Spinal cord (tissue), 10 donors: ENCODE results near the gene TMEM238. TPM values are rescaled to one million over a fixed set of nuclear protein-coding genes. Genes with fewer than 3 reads are reported as not detected.

Experiments
- DNase-seq, 6 donors: peaks; one replicate each; pipeline versions ENCODE4 v3.0.0 to v3.0.0-alpha.2; 2013 to 2015; ENCODE audit warnings: low spot score in 6 of 6, low read depth in 4 of 6
- H3K27ac ChIP-seq: one replicate; pipeline ENCODE4 v1.5.1; 2013; ENCODE audit warnings: low read depth, low read length, control low read depth
- H3K27me3 ChIP-seq: one replicate; pipeline ENCODE4 v1.6.1; 2013; ENCODE audit warnings: low read length; ENCODE audit not compliant: control insufficient read depth, insufficient read depth
- H3K36me3 ChIP-seq: one replicate; pipeline ENCODE4 v1.6.1; 2013; ENCODE audit warnings: low read length; ENCODE audit not compliant: control insufficient read depth, insufficient read depth
- H3K4me1 ChIP-seq: one replicate; pipeline ENCODE4 v1.6.1; 2013; ENCODE audit warnings: low read length; ENCODE audit not compliant: control insufficient read depth, insufficient read depth
- H3K4me3 ChIP-seq: one replicate; pipeline ENCODE4 v1.5.1; 2013; ENCODE audit warnings: low read depth, low read length, control low read depth
- H3K9me3 ChIP-seq: one replicate; pipeline ENCODE4 v1.6.1; 2013; ENCODE audit warnings: low read length; ENCODE audit not compliant: control insufficient read depth, insufficient read depth
- WGBS: methylation state at CpG from one replicate; pipeline ENCODE4 v1.1.5; 2013; ENCODE audit warnings: missing lambda C conversion rate; ENCODE audit not compliant: insufficient coverage; 5-methylcytosine and 5-hydroxymethylcytosine counted together
- polyA plus RNA-seq, 2 donors: library from polyadenylated mRNA; unstranded; fragments of 120-200 nt; gene quantifications; one replicate each; pipeline ENCODE4 v1.2.1, GENCODE V29; 2013; ENCODE audit not compliant: insufficient read length in 2 of 2
- total RNA-seq, 2 donors: library from RNA; depleted of rRNA in 1 of 2; stranded (reverse); fragments of 120-200 nt in 1 of 2; fragments of >200 nt in 1 of 2; gene quantifications; one replicate each; pipeline versions ENCODE4 v1.2.3 to v1.2.4, GENCODE V29; 2013 to 2014
- donor health status: healthy.

The TMEM238 gene
- total and polyA plus RNA-seq, 4 donors = 0.55 to 0.86 (median 0.69) TPM; not detected in 1

DNA sequence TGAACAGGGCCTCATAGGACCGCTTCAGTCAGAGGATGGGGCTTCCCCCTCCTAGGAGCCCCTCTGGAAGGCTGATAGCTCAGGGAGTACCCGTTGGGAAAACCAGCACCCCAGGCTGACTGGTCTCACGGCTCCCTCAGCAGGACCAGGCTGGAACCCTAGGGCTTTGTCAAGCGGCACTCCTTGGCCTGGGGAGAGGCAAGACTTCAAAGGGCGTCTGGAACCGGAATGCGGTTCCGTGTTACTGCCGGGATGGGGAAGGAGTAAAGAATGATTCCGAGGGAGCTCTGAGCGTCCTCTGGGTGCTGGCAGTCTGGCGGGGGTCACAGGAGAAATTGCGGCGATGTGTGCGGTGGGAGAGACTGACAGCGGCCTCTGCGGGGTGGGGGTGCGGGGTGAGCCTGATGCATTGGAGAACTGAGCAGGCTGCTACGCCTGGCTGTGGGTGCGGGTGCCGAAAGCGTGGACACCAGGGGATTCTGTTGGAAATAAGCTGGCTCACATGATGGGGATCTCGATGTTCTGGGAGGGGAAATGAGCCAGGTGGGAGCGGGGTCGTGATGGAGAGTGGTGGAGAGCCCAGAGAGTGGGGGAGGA, 31.4 kb downstream of the TMEM238 start:
- 70% methylated on average over 25 of the region's 25 CpGs for WGBS
- H3K36me3 ChIP-seq = peaks cover 21% of the 10 kb centered on the region
- peaks cover 37% of the 10 kb centered on the region for H3K4me1 ChIP-seq
- no peak overlapping the region for H3K4me3 ChIP-seq
- peaks cover 43% of the 10 kb centered on the region for H3K27me3 ChIP-seq
- no peak overlapping the region for H3K27ac ChIP-seq
- H3K9me3 ChIP-seq = no peaks in the 10 kb centered on the region
- no peak for DNase-seq

DNA sequence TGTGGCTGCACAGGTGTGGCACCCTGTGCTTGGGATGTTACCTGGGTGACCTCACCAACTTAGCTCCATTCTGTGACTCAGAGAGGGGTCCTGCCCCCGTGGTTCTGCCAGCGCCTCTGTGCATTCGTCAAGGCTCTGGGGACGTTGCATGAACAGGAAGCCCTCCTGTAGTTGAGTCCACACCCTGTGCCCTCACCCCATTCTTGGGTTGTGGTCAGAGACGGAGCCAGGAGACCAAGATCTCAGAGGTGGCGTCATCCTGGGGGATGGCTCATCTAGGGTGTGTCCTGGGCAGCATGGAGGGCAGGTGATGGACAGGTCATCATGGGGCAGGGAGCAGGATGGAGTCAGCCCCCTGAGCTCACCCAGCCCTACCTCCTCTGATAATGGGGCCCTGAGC, 32.1 kb downstream of the TMEM238 start:
- H3K36me3 ChIP-seq = peaks cover 27% of the 10 kb centered on the region
- H3K4me3 ChIP-seq = no peak overlapping the region
- WGBS = 83% methylated on average over 6 of the region's 6 CpGs
- H3K27me3 ChIP-seq = peaks cover 43% of the 10 kb centered on the region
- H3K4me1 ChIP-seq = peaks cover 38% of the 10 kb centered on the region
- no peak overlapping the region for H3K27ac ChIP-seq
- no peak for DNase-seq
- no peaks in the 10 kb centered on the region for H3K9me3 ChIP-seq

DNA sequence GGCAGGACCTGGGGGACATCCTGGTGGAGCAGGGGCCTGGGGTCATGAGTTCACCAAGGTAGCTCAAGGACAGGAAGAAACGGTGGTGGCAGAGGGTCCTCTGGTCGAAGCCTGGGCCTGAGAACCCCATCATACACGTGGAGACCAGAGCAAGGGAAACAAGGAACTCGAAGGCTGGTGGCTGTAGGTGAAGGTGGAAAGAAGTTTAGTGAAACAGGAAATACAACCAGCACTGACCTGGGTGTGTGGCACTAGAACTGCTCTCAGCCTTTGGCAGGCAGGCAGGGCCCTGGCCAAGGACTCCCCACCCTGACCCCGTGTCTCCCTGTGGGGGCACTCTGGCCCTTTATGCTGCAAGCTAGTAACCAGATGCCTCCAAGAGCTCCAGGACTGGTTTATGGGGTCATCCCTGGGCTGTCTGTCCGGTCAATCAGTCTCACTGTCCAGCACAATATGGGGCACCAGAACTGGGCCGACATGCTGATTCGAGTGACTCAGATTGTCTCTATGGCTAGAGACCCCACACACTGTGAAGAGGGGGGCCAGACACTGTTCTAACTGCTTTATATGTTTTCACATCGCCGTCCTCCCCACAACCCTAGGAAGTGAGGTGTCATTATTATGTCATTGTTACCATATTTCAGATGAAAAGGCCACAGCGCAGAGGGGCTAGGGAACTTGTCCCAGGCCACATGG, 33.3 kb downstream of the TMEM238 start:
- peaks cover 40% of the 10 kb centered on the region for H3K27me3 ChIP-seq
- 78% methylated on average over 8 of the region's 11 CpGs for WGBS
- no peak for DNase-seq

DNA sequence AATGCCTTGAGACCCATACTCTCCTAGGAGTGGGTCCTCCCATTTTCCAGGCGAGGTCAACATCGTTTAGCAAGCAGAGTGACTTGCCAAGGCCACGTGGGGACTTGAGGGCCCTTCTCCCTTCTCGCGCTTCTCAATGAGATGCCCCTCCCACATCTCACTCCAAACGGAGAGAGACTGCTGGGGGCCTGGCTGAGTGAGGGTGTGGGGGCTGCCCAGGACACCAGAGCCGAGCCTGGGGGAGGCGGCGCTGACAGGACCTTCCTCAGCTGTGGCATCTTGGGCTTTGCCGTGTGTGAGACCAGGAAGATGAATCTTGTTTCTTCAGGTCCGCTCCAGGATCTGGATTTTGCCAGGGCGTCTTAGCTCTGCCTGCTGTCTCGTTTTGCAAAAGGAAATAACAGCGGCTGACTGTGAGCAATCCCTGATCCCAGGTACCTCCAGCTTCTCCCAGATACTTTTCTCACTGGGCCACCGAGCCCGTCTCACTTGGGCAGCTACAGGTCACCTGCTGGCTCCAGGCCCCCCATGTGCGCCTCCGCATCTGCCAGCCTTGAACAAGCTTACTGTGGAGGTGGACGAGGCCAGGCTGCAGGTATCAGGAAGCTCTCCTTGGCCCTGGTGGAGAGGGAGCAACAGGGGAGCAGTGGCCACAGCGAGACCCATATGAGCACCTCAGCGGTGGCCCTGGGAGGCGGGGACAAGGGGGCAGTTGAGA, 35.6 kb downstream of the TMEM238 start:
- peak in 1 of 6 donors; percentile 40 for DNase-seq
- H3K4me3 ChIP-seq = no peak overlapping the region
- H3K36me3 ChIP-seq = peaks cover 63% of the 10 kb centered on the region
- H3K4me1 ChIP-seq = peaks cover 48% of the 10 kb centered on the region
- peaks cover 24% of the 10 kb centered on the region for H3K27me3 ChIP-seq
- no peak overlapping the region for H3K27ac ChIP-seq
- WGBS = 52% methylated on average over 17 of the region's 22 CpGs
- no peaks in the 10 kb centered on the region for H3K9me3 ChIP-seq

More for the DNA sequence above, 33.3 kb downstream of the TMEM238 start:
- no peaks in the 10 kb centered on the region for H3K9me3 ChIP-seq
- H3K36me3 ChIP-seq = peaks cover 40% of the 10 kb centered on the region
- H3K27ac ChIP-seq = no peak overlapping the region
- H3K4me3 ChIP-seq = no peak overlapping the region
- H3K4me1 ChIP-seq = peaks cover 41% of the 10 kb centered on the region

DNA sequence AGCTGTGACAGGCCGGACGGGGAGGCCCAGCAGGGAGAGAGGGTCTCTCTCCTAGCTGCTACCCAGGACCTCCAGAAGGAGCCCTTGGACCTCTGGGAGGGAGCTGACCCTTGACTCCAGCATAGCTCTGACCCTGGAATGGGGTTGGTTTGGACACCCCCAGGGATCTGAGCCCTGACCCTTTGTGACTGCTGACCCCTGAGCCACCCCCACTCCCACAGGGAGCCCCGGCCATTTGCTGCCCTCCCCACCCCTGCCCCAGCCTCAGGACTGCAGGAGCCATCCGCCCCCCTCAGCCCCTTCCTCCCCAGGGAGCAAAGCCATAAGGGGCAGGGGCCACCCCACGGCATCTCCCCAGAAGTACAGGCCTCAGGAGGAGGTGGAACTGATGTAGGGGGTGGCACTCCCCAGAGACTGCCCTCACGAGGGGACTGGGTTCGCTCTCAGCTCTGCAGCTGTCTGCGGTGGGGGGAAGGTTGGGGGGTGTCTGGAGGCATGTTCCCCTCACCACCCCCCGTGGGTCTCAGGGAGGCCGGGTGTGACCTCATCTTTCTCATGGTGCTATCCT, 36.6 kb downstream of the TMEM238 start:
- H3K4me1 ChIP-seq = peaks cover 45% of the 10 kb centered on the region
- H3K9me3 ChIP-seq = no peaks in the 10 kb centered on the region
- H3K27me3 ChIP-seq = peaks cover 15% of the 10 kb centered on the region
- WGBS = 92% methylated on average over 2 of the region's 10 CpGs
- H3K36me3 ChIP-seq = peaks cover 72% of the 10 kb centered on the region
- H3K4me3 ChIP-seq = no peak overlapping the region
- DNase-seq = no peak
- H3K27ac ChIP-seq = no peak overlapping the region

DNA sequence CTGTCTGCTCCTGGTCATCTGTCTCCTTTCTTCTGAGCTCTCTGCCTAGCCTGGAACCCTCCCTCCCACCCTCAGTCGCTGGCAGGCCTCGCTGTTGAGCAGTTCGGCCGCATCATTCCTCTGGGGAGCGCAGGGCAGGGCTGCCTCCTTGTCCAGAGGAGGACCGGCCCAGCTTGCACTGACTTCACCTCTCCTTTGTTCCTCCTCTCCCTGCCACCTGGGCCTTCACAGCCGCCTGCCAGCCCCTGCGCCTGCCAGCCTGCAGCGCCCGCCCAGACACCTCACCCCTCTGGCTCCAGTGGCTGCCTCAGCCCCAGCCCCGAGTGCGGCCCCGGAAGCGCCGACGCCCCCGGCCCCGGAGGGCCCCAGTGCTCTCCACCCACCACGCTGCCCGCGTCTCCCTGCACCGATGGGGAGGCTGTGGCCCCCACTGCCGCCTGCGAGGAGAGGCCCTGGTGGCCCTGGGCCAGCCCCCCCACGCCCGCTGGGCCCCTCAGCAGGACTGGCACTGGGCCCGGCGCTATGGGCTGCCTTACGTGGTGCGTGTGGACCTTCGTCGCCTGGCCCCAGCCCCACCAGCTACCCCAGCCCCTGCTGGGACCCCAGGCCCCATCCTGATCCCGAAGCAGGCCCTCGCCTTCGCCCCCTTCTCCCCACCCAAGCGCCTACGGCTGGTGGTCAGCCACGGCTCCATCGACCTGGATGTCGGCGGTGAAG, 37.2 kb downstream of the TMEM238 start:
- peaks cover 79% of the 10 kb centered on the region for H3K36me3 ChIP-seq
- WGBS = 82% methylated on average over 34 of the region's 41 CpGs
- no peak for DNase-seq

DNA sequence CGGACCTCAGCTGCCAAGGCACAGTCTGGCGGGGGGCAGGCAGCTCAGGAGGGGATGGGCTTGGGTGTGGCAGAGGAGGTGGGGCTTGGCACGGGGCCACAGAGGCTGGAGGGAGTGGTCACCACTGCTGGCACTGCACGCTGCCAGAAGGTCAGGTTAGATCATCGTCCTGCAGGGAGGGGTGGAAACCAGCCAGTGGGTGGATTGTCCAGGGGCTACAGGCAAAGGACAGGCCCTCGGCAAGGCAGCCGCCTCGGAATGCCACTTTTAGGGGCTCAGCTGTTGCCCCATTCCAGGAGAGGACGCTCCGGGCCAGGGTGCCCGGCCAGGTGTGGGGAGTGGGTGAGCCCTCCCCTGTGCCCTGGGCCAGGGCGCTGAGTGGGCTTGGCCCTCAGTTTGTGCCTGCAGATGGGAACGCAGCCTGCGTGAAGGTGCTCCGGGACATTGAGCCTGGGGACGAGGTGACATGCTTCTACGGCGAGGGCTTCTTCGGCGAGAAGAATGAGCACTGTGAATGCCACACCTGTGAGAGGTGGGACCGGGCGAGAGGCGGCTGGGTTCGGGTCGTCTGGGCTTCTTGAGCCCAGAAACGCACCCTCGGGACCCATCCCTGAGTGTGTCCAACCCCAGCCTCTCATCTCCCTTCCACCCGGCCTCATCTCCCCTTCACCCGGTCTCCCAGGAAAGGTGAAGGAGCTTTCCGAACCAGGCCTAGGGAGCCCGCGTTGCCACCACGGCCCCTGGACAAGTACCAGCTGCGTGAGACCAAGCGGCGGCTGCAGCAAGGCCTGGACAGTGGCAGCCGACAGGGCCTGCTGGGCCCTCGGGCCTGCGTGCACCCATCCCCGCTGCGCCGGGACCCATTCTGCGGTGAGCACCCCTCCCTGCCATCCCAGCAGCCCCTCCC, 38.0 kb downstream of the TMEM238 start:
- Histone ChIP-seq H3K4me1 (peaks cover 52% of the 10 kb centered on the region), H3K27me3 (peaks cover under 1% of the 10 kb centered on the region), H3K27ac (no peak overlapping the region), H3K9me3 (no peaks in the 10 kb centered on the region), H3K36me3 (peaks cover 82% of the 10 kb centered on the region), H3K4me3 (no peak overlapping the region)
- peak in 1 of 6 donors; percentile 45 for DNase-seq
- WGBS = 83% methylated on average over 35 of the region's 43 CpGs

More for the DNA sequence above, 37.2 kb downstream of the TMEM238 start:
- Histone ChIP-seq H3K4me1 (peaks cover 46% of the 10 kb centered on the region), H3K4me3 (no peak overlapping the region), H3K27ac (no peak overlapping the region), H3K27me3 (peaks cover 8% of the 10 kb centered on the region), H3K9me3 (no peaks in the 10 kb centered on the region)

DNA sequence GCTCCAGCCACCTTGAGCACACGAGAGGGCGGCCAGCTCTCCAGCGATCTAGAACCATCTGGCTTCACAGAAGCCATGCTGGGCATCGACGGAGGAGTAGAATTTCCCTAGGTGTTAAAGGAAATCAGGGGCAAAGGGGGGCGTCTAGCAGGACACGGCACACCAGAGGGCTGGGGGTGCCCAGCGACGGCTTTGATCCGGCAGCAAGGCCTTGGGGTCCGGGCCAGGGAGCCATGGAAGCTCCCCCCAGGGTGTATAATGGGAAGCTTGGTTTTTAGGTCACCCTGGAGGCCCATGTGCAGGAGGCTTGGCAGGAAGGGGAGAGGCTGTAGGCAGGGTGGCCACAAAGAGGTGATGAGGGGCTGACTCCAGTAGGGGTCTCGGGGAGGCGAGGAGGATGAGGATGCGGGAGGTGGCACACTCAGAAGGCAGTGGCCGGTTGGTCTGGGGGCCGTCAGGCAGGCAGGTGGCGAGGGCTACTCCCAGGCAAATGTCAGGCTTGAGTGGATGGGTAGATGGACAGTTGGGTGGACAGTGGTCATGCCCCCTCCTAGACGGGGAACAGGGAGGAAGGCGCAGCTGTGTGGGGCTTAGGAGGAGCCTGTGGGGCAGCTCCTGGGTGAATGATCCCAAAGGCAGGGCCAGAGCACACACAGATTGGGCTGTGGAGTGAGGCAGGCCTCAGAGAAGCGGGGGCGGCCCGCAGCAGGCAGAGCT, 38.8 kb downstream of the TMEM238 start:
- 82% methylated on average over 22 of the region's 22 CpGs for WGBS
- H3K36me3 ChIP-seq = peaks cover 79% of the 10 kb centered on the region
- H3K27ac ChIP-seq = no peak overlapping the region
- H3K4me3 ChIP-seq = no peak overlapping the region
- no peak for DNase-seq
- H3K4me1 ChIP-seq = peaks cover 59% of the 10 kb centered on the region
- no peaks in the 10 kb centered on the region for H3K27me3 ChIP-seq
- H3K9me3 ChIP-seq = no peaks in the 10 kb centered on the region
